ENCODE data around the gene KCNIP2. TPM values are rescaled to one million over a fixed set of nuclear protein-coding genes. Genes with fewer than 3 reads are reported as not detected.
A peak's percentile ranks its signal among the peaks of the same experiment; 100 is the strongest.

The KCNIP2 gene
- total RNA-seq, 3 donors from 2014 or later, result 11.9 to 90.4 (median 20.6) TPM

- peaks cover 8 to 12% of the 10 kb centered on the region in 2 donors for H3K4me1 ChIP-seq
- peak overlapping the region in 1 of 3 donors; percentile 60 for H3K4me3 ChIP-seq
- intact Hi-C loops (cut with DNase I; ENCODE audit: low total_unique reads), result loop anchor here (10.0 kb wide), 1 partner anchor 173 kb away; no protein-coding TSS in a partner anchor
- peaks cover 10 to 54% of the 10 kb centered on the region in 2 donors for H3K27me3 ChIP-seq
- TF ChIP-seq POLR2AphosphoS5 (IDR thresholded peaks at IDR 0.05), result no peak
- TF ChIP-seq POLR2A (IDR thresholded peaks at IDR 0.05), result no peak
- TF ChIP-seq CTCF (IDR thresholded peaks at IDR 0.05), result no peak
- no peak overlapping the region for H3K27ac ChIP-seq
- H3K9me3 ChIP-seq, result no peaks in the 10 kb centered on the region
- no peaks in the 10 kb centered on the region for H3K36me3 ChIP-seq
- no peak for DNase-seq (ENCODE audit: low spot score in 2 of 2)
These were observed 65.3 kb downstream of the KCNIP2 start for GRCh38 chr10:101778151-101778780.

GRCh38 chr10:101777619-101778145 lies 65.9 kb downstream of the KCNIP2 start:
- H3K4me1 ChIP-seq, result peaks cover 8 to 11% of the 10 kb centered on the region in 2 donors
- TF ChIP-seq POLR2AphosphoS5 (IDR thresholded peaks at IDR 0.05) (no peak), CTCF (IDR thresholded peaks at IDR 0.05) (no peak), POLR2A (IDR thresholded peaks at IDR 0.05) (no peak)
- H3K36me3 ChIP-seq, result no peaks in the 10 kb centered on the region
- peaks cover 10 to 60% of the 10 kb centered on the region in 2 donors for H3K27me3 ChIP-seq
- intact Hi-C loops (cut with DNase I; ENCODE audit: low total_unique reads), result loop anchor here (10.0 kb wide), 1 partner anchor 173 kb away; no protein-coding TSS in a partner anchor
- no peaks in the 10 kb centered on the region for H3K9me3 ChIP-seq
- no peak overlapping the region for H3K27ac ChIP-seq
- no peak for DNase-seq (ENCODE audit: low spot score in 2 of 2)
- H3K4me3 ChIP-seq, result no peak overlapping the region

GRCh38 chr10:101776161-101776817 lies 67.3 kb downstream of the KCNIP2 start:
- H3K27me3 ChIP-seq, result peaks cover 10 to 65% of the 10 kb centered on the region in 2 donors
- peak overlapping the region in 2 of 3 donors; percentile 37 to 63 for H3K4me3 ChIP-seq

More at GRCh38 chr10:101776161-101776817, 67.3 kb downstream of the KCNIP2 start:
- no peak for DNase-seq (ENCODE audit: low spot score in 2 of 2)
- intact Hi-C loops (cut with DNase I; ENCODE audit: low total_unique reads), result loop anchor here (10.0 kb wide), 1 partner anchor 171 kb away; no protein-coding TSS in a partner anchor
- Histone ChIP-seq H3K4me1 (peaks cover 3 to 7% of the 10 kb centered on the region in 2 donors), H3K9me3 (no peaks in the 10 kb centered on the region), H3K36me3 (no peaks in the 10 kb centered on the region), H3K27ac (no peak overlapping the region)
- TF ChIP-seq POLR2AphosphoS5 (IDR thresholded peaks at IDR 0.05) (no peak), CTCF (IDR thresholded peaks at IDR 0.05) (no peak)

Other genes with a start within 250 kb of the KCNIP2 start
- 10 to 100 TPM; 68.0 to 95.7 (median 74.7) TPM for gene FBXW4, start 148.6 kb downstream of the KCNIP2 start, total RNA-seq
- gene FGF8, start 67.7 kb downstream of the KCNIP2 start, total RNA-seq, result not detected
- 10 to 100 TPM; 37.3 to 61.0 (median 43.9) TPM for gene NPM3, start 60.4 kb downstream of the KCNIP2 start, total RNA-seq
- 100 to 1,000 TPM; 169 to 200 (median 181) TPM for gene OGA, start 25.4 kb downstream of the KCNIP2 start, total RNA-seq
- gene ARMH3, start 212.4 kb upstream of the KCNIP2 start, total RNA-seq, result 10 to 100 TPM; 18.4 to 27.4 (median 22.4) TPM
- gene HPS6, start 221.5 kb upstream of the KCNIP2 start, total RNA-seq, result 10 to 100 TPM; 17.4 to 22.7 (median 19.7) TPM